Gastrocnemius medialis (tissue), 4 donors: ENCODE results near the gene DNMBP. TPM values are rescaled to one million over a fixed set of nuclear protein-coding genes. Genes with fewer than 3 reads are reported as not detected.

Experiments used
- ATAC-seq, 2 donors: fragments of 150-250 bp; one replicate each; pipeline ENCODE4 v1.9.1; 2016
- DNase-seq, 2 donors: peaks; one replicate each; pipeline ENCODE4 v3.0.0-alpha.2; 2019
- H3K27ac ChIP-seq, 4 donors: fragments of 200-600 bp; sonication (generic); 1 replicate in 1 of 4; 2 replicates in 3 of 4; pipeline ENCODE4 v1.5.1; 2016 to 2018; ENCODE audit warnings: mild to moderate bottlenecking in 2 of 4, moderate library complexity in 1 of 4
- H3K27me3 ChIP-seq, 3 donors: fragments of 200-600 bp; sonication (generic) in 2 of 3; 1 replicate in 1 of 3; 2 replicates in 2 of 3; pipeline versions ENCODE4 v1.5.1 to v1.6.0; 2016 to 2019; ENCODE audit warnings: mild to moderate bottlenecking in 1 of 3, moderate library complexity in 1 of 3
- H3K36me3 ChIP-seq, 2 donors: fragments of 200-600 bp; sonication (generic) in 1 of 2; one replicate each; pipeline ENCODE4 v1.5.1; 2017 to 2018
- H3K4me1 ChIP-seq, 2 donors: fragments of 200-600 bp; sonication (generic) in 1 of 2; one replicate each; pipeline ENCODE4 v1.5.1; 2016 to 2017; ENCODE audit warnings: mild to moderate bottlenecking in 2 of 2
- H3K4me3 ChIP-seq, 4 donors: fragments of 200-600 bp; sonication (generic) in 3 of 4; 1 replicate in 1 of 4; 2 replicates in 3 of 4; pipeline ENCODE4 v1.5.1; 2016 to 2019; ENCODE audit warnings: mild to moderate bottlenecking in 2 of 4
- H3K9me3 ChIP-seq, 3 donors: fragments of 200-600 bp; sonication (generic) in 2 of 3; 1 replicate in 1 of 3; 2 replicates in 2 of 3; pipeline ENCODE4 v1.5.1; 2016 to 2019
- POLR2A ChIP-seq, 2 donors: fragments of 450-650 bp; IDR thresholded peaks; one replicate each; pipeline ENCODE4 v1.6.1; 2017; ENCODE audit warnings: antibody characterized with exemption in 2 of 2, mild to moderate bottlenecking in 2 of 2, moderate library complexity in 2 of 2
- in situ Hi-C, 4 donors: fragments of 200-750 bp; cut with MboI; loops; one replicate each; pipeline versions ENCODE4 v1.15.0 to v1.8.0; 2017; ENCODE audit warnings: low sequenced_read_pairs in 4 of 4
- intact Hi-C: fragments of 100-400 bp; cut with DNase I; formaldehyde crosslinking; loops from one replicate; pipeline ENCODE4 v1.15.1; 2023; ENCODE audit warnings: low total_unique reads
- total RNA-seq, 4 donors: library from RNA; depleted of rRNA; stranded (reverse); fragments of >200 nt; gene quantifications; one replicate each; pipeline versions ENCODE4 v1.1.0 to v1.2.3, GENCODE V29; 2016
- TF ChIP-seq, protein P1 (sequence below), 5 experiments: fragments of 450-650 bp in 3 of 5; fragments of 200-600 bp in 2 of 5; sonication (generic) in 2 of 5; IDR thresholded peaks in 4 of 5; conservative IDR thresholded peaks in 1 of 5; 1 replicate in 4 of 5; 2 replicates in 1 of 5; pipeline ENCODE4 v1.5.1; 2016 to 2019; ENCODE audit warnings: antibody characterized with exemption in 5 of 5, mild to moderate bottlenecking in 3 of 5, moderate library complexity in 3 of 5

DNMBP gene
- total RNA-seq, 4 donors from 2014 or later, result 9.5 to 22.5 (median 15.0) TPM

- Histone ChIP-seq H3K9me3 (no peaks in the 10 kb centered on the region), H3K4me1 (peaks cover 0 to 6% of the 10 kb centered on the region in 2 donors), H3K4me3 (no peak overlapping the region), H3K27me3 (no peaks in the 10 kb centered on the region), H3K27ac (no peak overlapping the region), H3K36me3 (no peaks in the 10 kb centered on the region)
- no peak for TF ChIP-seq POLR2A (IDR thresholded peaks at IDR 0.05)
- TF ChIP-seq, protein P1, sequence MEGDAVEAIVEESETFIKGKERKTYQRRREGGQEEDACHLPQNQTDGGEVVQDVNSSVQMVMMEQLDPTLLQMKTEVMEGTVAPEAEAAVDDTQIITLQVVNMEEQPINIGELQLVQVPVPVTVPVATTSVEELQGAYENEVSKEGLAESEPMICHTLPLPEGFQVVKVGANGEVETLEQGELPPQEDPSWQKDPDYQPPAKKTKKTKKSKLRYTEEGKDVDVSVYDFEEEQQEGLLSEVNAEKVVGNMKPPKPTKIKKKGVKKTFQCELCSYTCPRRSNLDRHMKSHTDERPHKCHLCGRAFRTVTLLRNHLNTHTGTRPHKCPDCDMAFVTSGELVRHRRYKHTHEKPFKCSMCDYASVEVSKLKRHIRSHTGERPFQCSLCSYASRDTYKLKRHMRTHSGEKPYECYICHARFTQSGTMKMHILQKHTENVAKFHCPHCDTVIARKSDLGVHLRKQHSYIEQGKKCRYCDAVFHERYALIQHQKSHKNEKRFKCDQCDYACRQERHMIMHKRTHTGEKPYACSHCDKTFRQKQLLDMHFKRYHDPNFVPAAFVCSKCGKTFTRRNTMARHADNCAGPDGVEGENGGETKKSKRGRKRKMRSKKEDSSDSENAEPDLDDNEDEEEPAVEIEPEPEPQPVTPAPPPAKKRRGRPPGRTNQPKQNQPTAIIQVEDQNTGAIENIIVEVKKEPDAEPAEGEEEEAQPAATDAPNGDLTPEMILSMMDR (IDR thresholded peaks at IDR 0.05 in 4 of 5, conservative IDR thresholded peaks at IDR 0.05 in 1 of 5), result no peak
- intact Hi-C loops, result no loop called here
- in situ Hi-C loops, result no loop called here
- no peak for ATAC-seq
- no peak for DNase-seq
Measured at GRCh38 chr10:99850021-99850766, 159.6 kb downstream of the DNMBP start.

- Histone ChIP-seq H3K27me3 (no peaks in the 10 kb centered on the region), H3K36me3 (no peaks in the 10 kb centered on the region), H3K9me3 (no peaks in the 10 kb centered on the region), H3K4me1 (peaks cover 0 to 6% of the 10 kb centered on the region in 2 donors), H3K27ac (no peak overlapping the region), H3K4me3 (no peak overlapping the region)
- intact Hi-C loops (loop anchor here (5.0 to 10.0 kb wide), 2 partner anchors 165 to 338 kb away; partner anchors contain the start of gene ERLIN1), in situ Hi-C loops (loop anchor here in 3 of 4 donors (5.0 to 10.0 kb wide), 2 partner anchors 165 to 198 kb away; no protein-coding TSS in a partner anchor)
- DNase-seq (no peak), ATAC-seq (no peak)
- TF ChIP-seq, protein P1 (IDR thresholded peaks at IDR 0.05 in 4 of 5, conservative IDR thresholded peaks at IDR 0.05 in 1 of 5), result no peak
- no peak for TF ChIP-seq POLR2A (IDR thresholded peaks at IDR 0.05)
Measured at GRCh38 chr10:99849536-99849935, 160.2 kb downstream of the DNMBP start.

DNA sequence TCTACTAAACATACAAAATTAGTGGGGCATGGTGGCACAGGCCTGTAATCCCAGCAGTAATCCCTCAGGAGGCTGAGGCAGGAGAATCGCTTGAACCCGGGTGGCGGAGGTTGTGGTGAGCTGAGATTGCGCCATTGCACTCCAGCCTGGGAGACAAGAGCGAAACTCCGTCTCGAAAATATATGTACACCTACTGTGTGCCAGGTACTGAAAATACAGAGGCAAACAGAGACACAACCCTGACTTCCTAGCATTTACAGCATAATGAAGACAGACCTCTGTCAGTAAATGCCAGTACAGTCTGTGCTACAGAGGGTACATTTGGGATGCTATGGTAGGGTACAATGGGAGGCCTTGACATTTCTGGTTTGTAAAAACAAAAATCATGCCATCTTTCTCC is 160.7 kb downstream of the DNMBP start:
- Histone ChIP-seq H3K36me3 (no peaks in the 10 kb centered on the region), H3K4me1 (peaks cover 0 to 6% of the 10 kb centered on the region in 2 donors), H3K4me3 (no peak overlapping the region), H3K27me3 (no peaks in the 10 kb centered on the region), H3K27ac (no peak overlapping the region), H3K9me3 (no peaks in the 10 kb centered on the region)
- DNase-seq (no peak), ATAC-seq (no peak)
- intact Hi-C loops (loop anchor here (5.0 to 10.0 kb wide), 2 partner anchors 166 to 338 kb away; partner anchors contain the start of gene ERLIN1), in situ Hi-C loops (loop anchor here in 3 of 4 donors (5.0 to 10.0 kb wide), 2 partner anchors 166 to 198 kb away; no protein-coding TSS in a partner anchor)
- TF ChIP-seq, protein P1 (IDR thresholded peaks at IDR 0.05 in 4 of 5, conservative IDR thresholded peaks at IDR 0.05 in 1 of 5), result no peak
- TF ChIP-seq POLR2A (IDR thresholded peaks at IDR 0.05), result no peak

- no peaks in the 10 kb centered on the region for H3K9me3 ChIP-seq
- ATAC-seq, result peak; percentile 97 to 99
- intact Hi-C loops (loop anchor here (1.0 to 10.0 kb wide), 3 partner anchors 169 to 341 kb away; partner anchors contain the start of gene ERLIN1), in situ Hi-C loops (loop anchor here in 3 of 4 donors (5.0 to 10.0 kb wide), 2 partner anchors 169 to 201 kb away; no protein-coding TSS in a partner anchor)
- H3K4me3 ChIP-seq, result peak overlapping the region; percentile 28 to 41 (median 32)
- TF ChIP-seq, protein P1 (IDR thresholded peaks at IDR 0.05 in 4 of 5, conservative IDR thresholded peaks at IDR 0.05 in 1 of 5), result peak; percentile 88 to 93 (median 91)
- no peak for TF ChIP-seq POLR2A (IDR thresholded peaks at IDR 0.05)
- no peaks in the 10 kb centered on the region for H3K27me3 ChIP-seq
- peak; percentile 52 to 75 for DNase-seq
- H3K4me1 ChIP-seq, result peaks cover 0 to 6% of the 10 kb centered on the region in 2 donors
- peak overlapping the region in 1 of 4 donors; percentile 7 for H3K27ac ChIP-seq
- no peaks in the 10 kb centered on the region for H3K36me3 ChIP-seq
Measured at GRCh38 chr10:99845837-99846382, 163.8 kb downstream of the DNMBP start.
